IPS-15b (cell line): ENCODE measurements around the gene CPNE6.

Experiments
- H3K27me3 ChIP-seq: one replicate; pipeline ENCODE4 v1.6.1; 2013; ENCODE audit warnings: low read length; ENCODE audit not compliant: control insufficient read depth, insufficient read depth
- H3K36me3 ChIP-seq: one replicate; pipeline ENCODE4 v1.6.1; 2013; ENCODE audit warnings: low read length; ENCODE audit not compliant: control insufficient read depth, insufficient read depth
- H3K4me1 ChIP-seq: one replicate; pipeline ENCODE4 v1.6.1; 2013; ENCODE audit warnings: mild to moderate bottlenecking, low read length; ENCODE audit not compliant: control insufficient read depth, insufficient read depth
- H3K4me3 ChIP-seq: one replicate; pipeline ENCODE4 v1.5.1; 2013; ENCODE audit warnings: low read depth, low read length
- H3K9ac ChIP-seq: one replicate; pipeline ENCODE4 v1.6.1; 2013; ENCODE audit warnings: low read depth, mild to moderate bottlenecking, low read length
- H3K9me3 ChIP-seq: one replicate; pipeline ENCODE4 v1.6.1; 2013; ENCODE audit warnings: mild to moderate bottlenecking, low read length; ENCODE audit not compliant: control insufficient read depth, insufficient read depth

Gene CPNE6

DNA sequence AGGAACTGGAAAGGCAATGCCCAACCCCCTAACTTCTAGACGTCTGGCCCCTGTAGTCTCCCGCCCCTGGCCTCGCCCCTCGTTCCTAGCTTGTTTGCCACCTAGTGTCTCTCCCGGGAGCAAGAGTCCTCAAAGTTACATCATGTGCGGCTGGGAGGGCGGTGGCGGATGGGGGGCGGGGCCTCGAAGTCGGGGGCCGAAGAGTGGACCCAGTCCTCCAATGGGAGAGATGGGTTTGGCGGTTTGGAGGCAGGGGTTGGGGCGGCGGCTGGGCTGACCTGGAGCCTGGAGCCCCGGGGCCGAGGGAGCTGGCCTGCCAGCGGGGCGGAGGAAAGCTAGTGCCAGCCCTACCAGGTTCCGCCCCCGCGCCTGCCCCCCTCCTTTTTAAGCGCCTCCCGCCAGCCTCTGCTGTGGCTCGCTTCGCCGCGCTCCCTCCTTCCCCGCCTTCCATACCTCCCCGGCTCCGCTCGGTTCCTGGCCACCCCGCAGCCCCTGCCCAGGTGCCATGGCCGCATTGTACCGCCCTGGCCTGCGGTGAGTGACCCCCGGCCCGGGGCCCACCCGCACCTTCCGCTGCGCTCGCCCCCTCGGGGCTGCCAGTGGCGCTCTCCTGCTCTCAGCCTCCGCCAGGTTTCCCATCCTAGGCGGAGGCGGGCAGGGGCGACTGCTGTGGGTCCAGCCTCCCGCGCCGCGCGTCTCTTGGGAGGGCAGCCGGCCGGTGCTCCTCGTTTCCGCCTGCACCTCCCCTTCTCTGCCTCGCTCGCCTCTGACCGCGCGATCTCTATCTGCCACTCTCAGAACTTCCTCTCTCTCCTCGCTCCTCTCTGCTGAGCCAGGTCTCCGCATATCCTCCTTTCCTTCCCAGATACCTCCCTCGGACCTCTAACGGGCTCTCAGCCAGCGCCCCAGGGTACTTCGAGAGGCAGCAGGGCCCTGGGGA, 22.8 kb downstream of the CPNE6 start, which contains the start of gene PCK2:
PCK2 (plus strand) TSS at position 411 of the 940 bp plus-strand sequence; CDS start at position 506, 95 bp downstream.
- Histone ChIP-seq H3K4me3 (peak within 1 kb of the TSS; percentile 94), H3K9me3 (no peaks in the 10 kb centered on the region), H3K4me1 (peaks cover 8% of the 10 kb centered on the region)

DNA sequence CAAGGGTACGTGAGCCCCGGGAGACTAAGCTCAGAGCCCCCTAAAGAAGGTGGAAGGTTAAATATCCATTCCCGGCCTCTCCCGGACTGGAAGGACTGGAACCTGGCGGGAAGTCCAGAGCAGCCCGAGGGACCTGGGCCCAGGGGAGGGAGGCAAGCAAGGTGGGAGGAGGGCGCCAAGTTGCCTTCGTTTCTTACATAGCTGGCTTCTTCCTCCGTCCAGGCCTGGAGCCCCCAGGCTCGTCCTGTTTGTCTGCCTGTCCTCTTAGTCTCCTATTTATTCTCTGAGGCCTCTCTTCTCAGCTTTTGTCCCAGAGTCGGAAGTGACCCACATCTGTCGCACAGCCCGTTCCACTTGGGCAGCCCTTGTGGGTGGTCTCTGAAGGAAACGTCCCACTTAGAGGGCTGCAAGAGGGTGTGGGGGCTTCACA, 23.5 kb downstream of the CPNE6 start:
- peaks cover 23% of the 10 kb centered on the region for H3K36me3 ChIP-seq
- H3K27me3 ChIP-seq: peaks cover 6% of the 10 kb centered on the region
- H3K9me3 ChIP-seq: no peaks in the 10 kb centered on the region
- H3K4me3 ChIP-seq: peak overlapping the region; percentile 94
- peak overlapping the region; percentile 95 for H3K9ac ChIP-seq
- peaks cover 8% of the 10 kb centered on the region for H3K4me1 ChIP-seq

More for the DNA sequence above, 22.8 kb downstream of the CPNE6 start, which contains the start of gene PCK2:
- H3K27me3 ChIP-seq: peaks cover 6% of the 10 kb centered on the region
- peak within 1 kb of the TSS; percentile 95 for H3K9ac ChIP-seq
- peaks cover 17% of the 10 kb centered on the region for H3K36me3 ChIP-seq

DNA sequence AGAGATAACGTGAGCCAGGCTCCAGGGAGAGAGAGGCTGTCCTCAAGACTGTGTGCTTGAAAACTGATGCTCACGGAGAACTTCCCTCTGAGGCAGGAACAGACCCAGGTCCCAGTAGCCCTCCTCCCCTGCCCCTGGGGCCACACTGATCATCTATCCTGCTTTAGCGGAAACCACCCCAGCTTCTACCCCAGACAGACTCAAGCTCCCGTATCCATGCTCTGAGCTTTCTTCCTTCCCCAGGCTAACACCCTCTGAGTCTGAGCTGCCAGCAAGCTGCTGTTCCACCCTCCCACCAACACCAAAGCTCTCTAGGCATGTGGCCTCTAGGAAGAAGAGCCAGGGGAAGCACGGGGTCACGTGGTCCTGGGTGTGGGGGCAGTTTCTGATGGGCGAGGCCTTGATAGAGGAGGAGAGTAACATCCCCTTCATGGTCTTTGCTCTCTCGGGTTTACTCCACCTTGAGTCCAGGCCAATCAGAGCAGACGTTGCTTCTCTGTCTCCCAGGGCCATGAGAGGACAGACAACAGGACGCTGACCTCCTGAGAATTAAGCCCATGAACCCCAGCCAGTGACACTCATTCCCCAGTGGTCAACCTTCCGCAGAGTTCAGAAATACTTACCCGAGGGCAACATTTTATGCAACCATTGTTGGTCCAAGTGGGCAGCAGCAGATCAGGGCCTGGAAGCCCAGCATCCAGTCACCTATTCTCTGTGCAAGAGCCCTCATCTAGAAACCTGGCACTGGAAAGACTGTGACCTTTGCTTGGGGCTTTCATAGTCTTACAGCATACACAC, 24.1 kb downstream of the CPNE6 start:
- H3K9ac ChIP-seq: peak overlapping the region; percentile 95
- H3K27me3 ChIP-seq: peaks cover 6% of the 10 kb centered on the region
- H3K4me1 ChIP-seq: peaks cover 8% of the 10 kb centered on the region
- peak overlapping the region; percentile 94 for H3K4me3 ChIP-seq
- H3K36me3 ChIP-seq: peaks cover 27% of the 10 kb centered on the region
- H3K9me3 ChIP-seq: no peaks in the 10 kb centered on the region

GRCh38 chr14:24096545-24097181, 25.3 kb downstream of the CPNE6 start:
- H3K4me1 ChIP-seq: peaks cover 8% of the 10 kb centered on the region
- no peak overlapping the region for H3K4me3 ChIP-seq
- peaks cover 36% of the 10 kb centered on the region for H3K36me3 ChIP-seq
- H3K27me3 ChIP-seq: peaks cover 6% of the 10 kb centered on the region
- no peak overlapping the region for H3K9ac ChIP-seq
- H3K9me3 ChIP-seq: no peaks in the 10 kb centered on the region

DNA sequence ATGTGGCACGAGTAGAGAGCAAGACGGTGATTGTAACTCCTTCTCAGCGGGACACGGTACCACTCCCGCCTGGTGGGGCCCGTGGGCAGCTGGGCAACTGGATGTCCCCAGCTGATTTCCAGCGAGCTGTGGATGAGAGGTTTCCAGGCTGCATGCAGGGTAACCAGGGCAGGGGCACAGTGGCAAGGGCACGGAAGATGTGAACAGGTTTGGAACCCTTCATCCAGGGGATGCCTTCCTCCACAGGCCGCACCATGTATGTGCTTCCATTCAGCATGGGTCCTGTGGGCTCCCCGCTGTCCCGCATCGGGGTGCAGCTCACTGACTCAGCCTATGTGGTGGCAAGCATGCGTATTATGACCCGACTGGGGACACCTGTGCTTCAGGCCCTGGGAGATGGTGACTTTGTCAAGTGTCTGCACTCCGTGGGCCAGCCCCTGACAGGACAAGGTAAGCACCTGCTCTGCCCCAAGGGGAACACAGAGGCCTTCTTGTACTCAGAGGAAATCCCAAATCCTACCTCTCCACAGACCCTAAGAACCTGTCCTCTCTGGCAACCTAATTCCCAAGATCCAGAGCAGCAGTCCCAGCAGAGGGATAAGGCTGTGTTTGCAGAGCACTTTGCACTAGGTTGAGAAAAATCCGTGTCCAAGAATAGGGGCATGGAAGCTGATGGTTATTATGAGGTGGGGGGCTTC, 27.0 kb downstream of the CPNE6 start:
- peaks cover 8% of the 10 kb centered on the region for H3K4me1 ChIP-seq
- H3K27me3 ChIP-seq: no peaks in the 10 kb centered on the region
- no peak overlapping the region for H3K9ac ChIP-seq
- peaks cover 45% of the 10 kb centered on the region for H3K36me3 ChIP-seq
- H3K9me3 ChIP-seq: no peaks in the 10 kb centered on the region
- H3K4me3 ChIP-seq: no peak overlapping the region

DNA sequence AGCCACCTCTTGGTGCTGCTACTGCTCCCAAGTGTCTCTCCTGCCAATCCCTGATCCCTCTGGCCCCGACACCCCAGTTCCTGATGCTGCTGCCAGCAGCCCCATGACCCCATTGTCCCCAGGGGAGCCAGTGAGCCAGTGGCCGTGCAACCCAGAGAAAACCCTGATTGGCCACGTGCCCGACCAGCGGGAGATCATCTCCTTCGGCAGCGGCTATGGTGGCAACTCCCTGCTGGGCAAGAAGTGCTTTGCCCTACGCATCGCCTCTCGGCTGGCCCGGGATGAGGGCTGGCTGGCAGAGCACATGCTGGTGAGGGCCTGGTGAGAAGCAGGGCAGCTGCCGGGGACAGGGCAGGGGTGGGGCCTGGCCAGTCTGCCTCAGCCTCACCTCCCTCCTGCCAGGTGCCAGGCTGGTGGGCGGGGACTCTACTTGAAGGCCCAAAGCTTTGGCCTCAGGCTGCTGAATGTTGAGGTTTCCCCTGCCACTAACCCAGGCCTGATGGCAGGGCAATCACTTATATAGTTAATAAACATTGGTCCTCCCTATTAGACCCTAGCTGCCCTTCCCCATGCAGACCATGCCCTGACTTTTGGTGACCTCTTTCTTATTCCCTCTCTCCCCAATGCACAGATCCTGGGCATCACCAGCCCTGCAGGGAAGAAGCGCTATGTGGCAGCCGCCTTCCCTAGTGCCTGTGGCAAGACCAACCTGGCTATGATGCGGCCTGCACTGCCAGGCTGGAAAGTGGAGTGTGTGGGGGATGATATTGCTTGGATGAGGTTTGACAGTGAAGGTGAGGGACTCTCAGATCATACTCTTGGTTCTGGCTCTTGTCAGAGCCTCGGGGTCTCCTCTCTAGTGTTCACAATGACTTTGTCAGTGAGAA, 27.8 kb downstream of the CPNE6 start:
- no peak overlapping the region for H3K9ac ChIP-seq
- peaks cover 52% of the 10 kb centered on the region for H3K36me3 ChIP-seq
- no peaks in the 10 kb centered on the region for H3K27me3 ChIP-seq
- H3K4me3 ChIP-seq: no peak overlapping the region
- H3K9me3 ChIP-seq: no peaks in the 10 kb centered on the region
- H3K4me1 ChIP-seq: peaks cover 8% of the 10 kb centered on the region

- Histone ChIP-seq H3K36me3 (peaks cover 55% of the 10 kb centered on the region), H3K27me3 (no peaks in the 10 kb centered on the region), H3K9me3 (no peaks in the 10 kb centered on the region), H3K4me3 (no peak overlapping the region), H3K9ac (no peak overlapping the region), H3K4me1 (peaks cover 4% of the 10 kb centered on the region)
These were observed 29.0 kb downstream of the CPNE6 start for GRCh38 chr14:24100197-24100981.

DNA sequence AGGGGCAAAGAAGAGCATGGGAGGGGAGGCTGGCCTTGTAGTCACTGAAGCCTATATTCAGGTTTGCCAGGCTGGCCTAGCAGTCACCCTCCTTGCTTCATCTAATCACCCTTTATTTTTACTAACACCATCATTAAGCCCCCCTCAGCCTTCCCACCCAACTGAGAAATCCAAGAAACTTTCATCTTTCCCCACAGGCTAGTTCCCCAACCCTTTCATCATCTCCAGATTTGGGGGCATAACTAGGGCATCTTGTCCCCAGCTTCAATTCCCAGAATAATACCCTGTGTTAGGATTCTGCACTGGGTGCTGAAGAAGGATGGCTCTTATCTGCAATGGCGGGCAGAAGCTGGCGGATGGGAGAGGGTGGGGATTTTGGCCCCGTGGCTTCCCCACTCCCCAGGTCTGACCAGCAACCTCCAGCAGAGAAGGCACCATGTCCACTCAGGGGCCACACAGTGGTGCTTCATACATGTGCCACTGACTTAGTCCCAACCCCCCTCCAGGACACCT, 29.7 kb downstream of the CPNE6 start:
- H3K4me3 ChIP-seq: no peak overlapping the region
- peaks cover 55% of the 10 kb centered on the region for H3K36me3 ChIP-seq
- H3K9ac ChIP-seq: no peak overlapping the region
- H3K27me3 ChIP-seq: no peaks in the 10 kb centered on the region
- H3K9me3 ChIP-seq: no peaks in the 10 kb centered on the region
- no peaks in the 10 kb centered on the region for H3K4me1 ChIP-seq

- no peak overlapping the region for H3K4me3 ChIP-seq
- no peaks in the 10 kb centered on the region for H3K27me3 ChIP-seq
- H3K36me3 ChIP-seq: peaks cover 49% of the 10 kb centered on the region
- H3K9me3 ChIP-seq: no peaks in the 10 kb centered on the region
- no peak overlapping the region for H3K9ac ChIP-seq
- H3K4me1 ChIP-seq: no peaks in the 10 kb centered on the region
These were observed 31.1 kb downstream of the CPNE6 start for GRCh38 chr14:24102357-24103048.
